ENCODE measurements around the gene SPAG16. TPM values are rescaled to one million over a fixed set of nuclear protein-coding genes. Genes with fewer than 3 reads are reported as not detected.

Gene SPAG16
- total RNA-seq, 1 experiment from 2014 or later = 17.3 TPM

- Histone ChIP-seq H3K9ac (ENCODE audit: extremely low read depth, insufficient read length, low read length) (no peak overlapping the region), H2BK5ac (ENCODE audit: insufficient read length, low read length) (no peak overlapping the region), H3K79me1 (ENCODE audit: insufficient read depth, low read depth, low read length, poor library complexity, severe bottlenecking) (no peaks in the 10 kb centered on the region), H3T11ph (ENCODE audit: low read length) (no peak overlapping the region), H2BK20ac (ENCODE audit: low read depth, low read length, poor library complexity, severe bottlenecking) (no peak overlapping the region), H3K23me2 (ENCODE audit: insufficient read length, low read depth, low read length, poor library complexity, severe bottlenecking) (no peaks in the 10 kb centered on the region), H3K4ac (ENCODE audit: low read depth, low read length) (no peak overlapping the region), H3K56ac (ENCODE audit: insufficient read length, low read depth, low read length) (no peak overlapping the region), H2BK12ac (ENCODE audit: insufficient read length, low read depth, low read length) (no peak overlapping the region), H3K18ac (ENCODE audit: insufficient read length, low read depth, low read length) (no peak overlapping the region), H3K27ac (ENCODE audit: insufficient read length, low read depth, low read length) (no peak overlapping the region), H4K91ac (ENCODE audit: insufficient read length, low read depth, low read length) (no peak overlapping the region), H3K27me3 (ENCODE audit: insufficient read depth, low read length) (no peaks in the 10 kb centered on the region), H3K9me3 (ENCODE audit: control insufficient read depth, low read depth, low read length) (no peaks in the 10 kb centered on the region), H2AFZ (ENCODE audit: low read length) (no peak overlapping the region), H3K4me2 (ENCODE audit: insufficient read depth, insufficient read length, low read length) (no peak overlapping the region), H3K79me2 (ENCODE audit: insufficient read depth, low read length) (no peaks in the 10 kb centered on the region), H3K23ac (ENCODE audit: insufficient read length, low read depth, low read length) (no peak overlapping the region), H3K14ac (ENCODE audit: insufficient read depth, low read length) (no peak overlapping the region), H4K5ac (ENCODE audit: insufficient read length, low read depth, low read length) (no peak overlapping the region), H2BK120ac (ENCODE audit: low read depth, low read length, poor library complexity, severe bottlenecking) (no peak overlapping the region), H4K20me1 (ENCODE audit: control insufficient read depth, insufficient read depth, insufficient read length) (no peaks in the 10 kb centered on the region), H4K8ac (replicated peaks; ENCODE audit: insufficient read length, low read depth, low read length) (no peak overlapping the region), H2BK15ac (ENCODE audit: low read depth, low read length) (no peak overlapping the region), H2AK5ac (ENCODE audit: insufficient read length, low read length) (no peak overlapping the region), H3K4me1 (ENCODE audit: insufficient read depth, low read length) (no peaks in the 10 kb centered on the region; the same call in 1 of the 2 replicates)
- no peaks in the 10 kb centered on the region for H3K27me3 Mint-ChIP-seq (ENCODE audit: low read depth)
- no CpG with 5 or more reads among the region's 1 CpG for WGBS (ENCODE audit: extremely low coverage, insufficient read length, low lambda C conversion rate)
- peaks cover 7 to 22% of the 10 kb centered on the region in 2 experiments; a peak in 4 of 5 replicates for H3K9me3 Mint-ChIP-seq
- H3K36me3 Mint-ChIP-seq (ENCODE audit: insufficient read depth in 1 of 3, low read depth in 3 of 3) = peaks cover 0 to 14% (median 0%) of the 10 kb centered on the region in 3 experiments; a peak in 2 of 7 replicates
- no peak overlapping the region for H3K4me3 Mint-ChIP-seq
- DNase-seq = no peak
- TF ChIP-seq CTCF (conservative IDR thresholded peaks at IDR 0.05) = no peak
- H3K4me1 Mint-ChIP-seq = peaks cover 0 to 6% of the 10 kb centered on the region in 2 experiments; a peak in 1 of 4 replicates
- no peak overlapping the region for H3K27ac Mint-ChIP-seq
Measured at GRCh38 chr2:213425618-213426017, 141.4 kb downstream of the SPAG16 start.

Measured in H9 (cell line).